ENCODE measurements around the gene NUP214. TPM values are rescaled to one million over a fixed set of nuclear protein-coding genes. Genes with fewer than 3 reads are reported as not detected.
"Not testable (repeated sequence)": the region's sequence is repeated elsewhere in the genome, so short reads cannot be mapped to it uniquely, and the experiment has no call there.

The NUP214 gene
- total and polyA plus RNA-seq, 4 donors = 16.6 to 44.3 (median 34.0) TPM

- no peaks in the 10 kb centered on the region for H3K27me3 ChIP-seq (ENCODE audit: control insufficient read depth, insufficient read depth, low read length)
- no peaks in the 10 kb centered on the region for H3K4me1 ChIP-seq (ENCODE audit: control insufficient read depth, insufficient read depth, low read length)
- WGBS (ENCODE audit: insufficient coverage) = no CpG with 5 or more reads among the region's 3 CpGs
- no peaks in the 10 kb centered on the region for H3K9me3 ChIP-seq (ENCODE audit: control insufficient read depth, insufficient read depth, low read length)
- no peak overlapping the region for H3K4me3 ChIP-seq (ENCODE audit: low read depth, low read length)
- peaks cover 46% of the 10 kb centered on the region for H3K36me3 ChIP-seq (ENCODE audit: control insufficient read depth, insufficient read depth, low read length)
- H3K27ac ChIP-seq (ENCODE audit: low read depth, low read length) = no peak overlapping the region
- no peak for DNase-seq (ENCODE audit: low read depth in 4 of 6, low spot score in 6 of 6)
These were observed 22.9 kb downstream of the NUP214 start for GRCh38 chr9:131148276-131148675.

GRCh38 chr9:131148966-131149687 lies 23.7 kb downstream of the NUP214 start:
- H3K27me3 ChIP-seq (ENCODE audit: control insufficient read depth, insufficient read depth, low read length) = no peaks in the 10 kb centered on the region
- no peaks in the 10 kb centered on the region for H3K9me3 ChIP-seq (ENCODE audit: control insufficient read depth, insufficient read depth, low read length)
- no peaks in the 10 kb centered on the region for H3K4me1 ChIP-seq (ENCODE audit: control insufficient read depth, insufficient read depth, low read length)
- DNase-seq (ENCODE audit: low read depth in 4 of 6, low spot score in 6 of 6) = no peak
- no peak overlapping the region for H3K27ac ChIP-seq (ENCODE audit: low read depth, low read length)
- H3K36me3 ChIP-seq (ENCODE audit: control insufficient read depth, insufficient read depth, low read length) = peaks cover 49% of the 10 kb centered on the region
- no peak overlapping the region for H3K4me3 ChIP-seq (ENCODE audit: low read depth, low read length)
- 53% methylated on average over 2 of the region's 7 CpGs for WGBS (ENCODE audit: insufficient coverage)

GRCh38 chr9:131149688-131150053 lies 24.3 kb downstream of the NUP214 start:
- Histone ChIP-seq H3K27me3 (ENCODE audit: control insufficient read depth, insufficient read depth, low read length) (no peaks in the 10 kb centered on the region), H3K4me3 (ENCODE audit: low read depth, low read length) (no peak overlapping the region), H3K9me3 (ENCODE audit: control insufficient read depth, insufficient read depth, low read length) (no peaks in the 10 kb centered on the region), H3K4me1 (ENCODE audit: control insufficient read depth, insufficient read depth, low read length) (no peaks in the 10 kb centered on the region), H3K27ac (ENCODE audit: low read depth, low read length) (no peak overlapping the region), H3K36me3 (ENCODE audit: control insufficient read depth, insufficient read depth, low read length) (peaks cover 51% of the 10 kb centered on the region)
- DNase-seq (ENCODE audit: low read depth in 4 of 6, low spot score in 6 of 6) = no peak
- 81% methylated on average over 3 of the region's 5 CpGs for WGBS (ENCODE audit: insufficient coverage)

- Histone ChIP-seq H3K4me1 (ENCODE audit: control insufficient read depth, insufficient read depth, low read length) (no peaks in the 10 kb centered on the region), H3K36me3 (ENCODE audit: control insufficient read depth, insufficient read depth, low read length) (peaks cover 39% of the 10 kb centered on the region), H3K27ac (ENCODE audit: low read depth, low read length) (no peak overlapping the region), H3K4me3 (ENCODE audit: low read depth, low read length) (no peak overlapping the region), H3K27me3 (ENCODE audit: control insufficient read depth, insufficient read depth, low read length) (no peaks in the 10 kb centered on the region), H3K9me3 (ENCODE audit: control insufficient read depth, insufficient read depth, low read length) (no peaks in the 10 kb centered on the region)
- no peak for DNase-seq (ENCODE audit: low read depth in 4 of 6, low spot score in 6 of 6)
- 90% methylated on average over 4 of the region's 4 CpGs for WGBS (ENCODE audit: insufficient coverage)
These were observed 28.2 kb downstream of the NUP214 start for GRCh38 chr9:131153595-131153994.

GRCh38 chr9:131158673-131159072 lies 33.3 kb downstream of the NUP214 start:
- not testable (repeated sequence) for H3K27ac ChIP-seq (ENCODE audit: low read depth, low read length); H3K4me3 ChIP-seq (ENCODE audit: low read depth, low read length); H3K9me3 ChIP-seq (ENCODE audit: control insufficient read depth, insufficient read depth, low read length); H3K27me3 ChIP-seq (ENCODE audit: control insufficient read depth, insufficient read depth, low read length); H3K4me1 ChIP-seq (ENCODE audit: control insufficient read depth, insufficient read depth, low read length)
- DNase-seq (ENCODE audit: low read depth in 4 of 6, low spot score in 6 of 6) = peak in 1 of 6 donors; percentile 19
- no CpG with 5 or more reads among the region's 1 CpG for WGBS (ENCODE audit: insufficient coverage)
- peaks cover 36% of the 10 kb centered on the region for H3K36me3 ChIP-seq (ENCODE audit: control insufficient read depth, insufficient read depth, low read length)

- Histone ChIP-seq H3K4me3 (ENCODE audit: low read depth, low read length) (no peak overlapping the region), H3K27ac (ENCODE audit: low read depth, low read length) (no peak overlapping the region), H3K4me1 (ENCODE audit: control insufficient read depth, insufficient read depth, low read length) (no peaks in the 10 kb centered on the region), H3K9me3 (ENCODE audit: control insufficient read depth, insufficient read depth, low read length) (no peaks in the 10 kb centered on the region), H3K36me3 (ENCODE audit: control insufficient read depth, insufficient read depth, low read length) (peaks cover 30% of the 10 kb centered on the region), H3K27me3 (ENCODE audit: control insufficient read depth, insufficient read depth, low read length) (no peaks in the 10 kb centered on the region)
- WGBS (ENCODE audit: insufficient coverage) = no CpG with 5 or more reads among the region's 1 CpG
- DNase-seq (ENCODE audit: low read depth in 4 of 6, low spot score in 6 of 6) = no peak
These were observed 35.2 kb downstream of the NUP214 start for GRCh38 chr9:131160416-131161112.

- Histone ChIP-seq H3K27ac (ENCODE audit: low read depth, low read length) (no peak overlapping the region), H3K27me3 (ENCODE audit: control insufficient read depth, insufficient read depth, low read length) (no peaks in the 10 kb centered on the region), H3K4me1 (ENCODE audit: control insufficient read depth, insufficient read depth, low read length) (no peaks in the 10 kb centered on the region), H3K4me3 (ENCODE audit: low read depth, low read length) (no peak overlapping the region), H3K9me3 (ENCODE audit: control insufficient read depth, insufficient read depth, low read length) (no peaks in the 10 kb centered on the region), H3K36me3 (ENCODE audit: control insufficient read depth, insufficient read depth, low read length) (peaks cover 29% of the 10 kb centered on the region)
- no peak for DNase-seq (ENCODE audit: low read depth in 4 of 6, low spot score in 6 of 6)
- 100% methylated on average over 1 of the region's 6 CpGs for WGBS (ENCODE audit: insufficient coverage)
These were observed 36.2 kb downstream of the NUP214 start for GRCh38 chr9:131161585-131161984.

GRCh38 chr9:131162886-131163285 lies 37.5 kb downstream of the NUP214 start:
- 100% methylated on average over 1 of the region's 4 CpGs for WGBS (ENCODE audit: insufficient coverage)
- peaks cover 19% of the 10 kb centered on the region for H3K36me3 ChIP-seq (ENCODE audit: control insufficient read depth, insufficient read depth, low read length)
- DNase-seq (ENCODE audit: low read depth in 4 of 6, low spot score in 6 of 6) = no peak

GRCh38 chr9:131165523-131165922 lies 40.1 kb downstream of the NUP214 start:
- H3K9me3 ChIP-seq (ENCODE audit: control insufficient read depth, insufficient read depth, low read length) = no peaks in the 10 kb centered on the region
- no peak overlapping the region for H3K4me3 ChIP-seq (ENCODE audit: low read depth, low read length)
- no peak for DNase-seq (ENCODE audit: low read depth in 4 of 6, low spot score in 6 of 6)
- no peaks in the 10 kb centered on the region for H3K4me1 ChIP-seq (ENCODE audit: control insufficient read depth, insufficient read depth, low read length)
- H3K27ac ChIP-seq (ENCODE audit: low read depth, low read length) = no peak overlapping the region
- no peaks in the 10 kb centered on the region for H3K27me3 ChIP-seq (ENCODE audit: control insufficient read depth, insufficient read depth, low read length)
- peaks cover 12% of the 10 kb centered on the region for H3K36me3 ChIP-seq (ENCODE audit: control insufficient read depth, insufficient read depth, low read length)

More at GRCh38 chr9:131162886-131163285, 37.5 kb downstream of the NUP214 start:
- no peak overlapping the region for H3K27ac ChIP-seq (ENCODE audit: low read depth, low read length)
- H3K4me1 ChIP-seq (ENCODE audit: control insufficient read depth, insufficient read depth, low read length) = no peaks in the 10 kb centered on the region
- no peak overlapping the region for H3K4me3 ChIP-seq (ENCODE audit: low read depth, low read length)
- no peaks in the 10 kb centered on the region for H3K27me3 ChIP-seq (ENCODE audit: control insufficient read depth, insufficient read depth, low read length)
- no peaks in the 10 kb centered on the region for H3K9me3 ChIP-seq (ENCODE audit: control insufficient read depth, insufficient read depth, low read length)

GRCh38 chr9:131167146-131167692 lies 41.8 kb downstream of the NUP214 start:
- H3K27ac ChIP-seq (ENCODE audit: low read depth, low read length) = no peak overlapping the region
- no peaks in the 10 kb centered on the region for H3K4me1 ChIP-seq (ENCODE audit: control insufficient read depth, insufficient read depth, low read length)
- peak in 3 of 6 donors; percentile 5 to 79 (median 52) for DNase-seq (ENCODE audit: low read depth in 4 of 6, low spot score in 6 of 6)
- WGBS (ENCODE audit: insufficient coverage) = 57% methylated on average over 3 of the region's 6 CpGs
- H3K27me3 ChIP-seq (ENCODE audit: control insufficient read depth, insufficient read depth, low read length) = no peaks in the 10 kb centered on the region
- peaks cover 8% of the 10 kb centered on the region for H3K36me3 ChIP-seq (ENCODE audit: control insufficient read depth, insufficient read depth, low read length)
- no peaks in the 10 kb centered on the region for H3K9me3 ChIP-seq (ENCODE audit: control insufficient read depth, insufficient read depth, low read length)
- H3K4me3 ChIP-seq (ENCODE audit: low read depth, low read length) = no peak overlapping the region
